Effector memory CD4-positive, alpha-beta T cell (primary cell): ENCODE data around the gene MMEL1.

Source experiments
- DNase-seq, 3 donors: peaks; one replicate each; pipeline ENCODE4 v3.0.0-alpha.2; 2020
- H3K27ac ChIP-seq: 2 replicates; pipeline ENCODE4 v1.7.0; 2013; ENCODE audit warnings: mild to moderate bottlenecking, low read length, moderate library complexity; ENCODE audit not compliant: insufficient read depth, poor library complexity, severe bottlenecking
- H3K27me3 ChIP-seq: replicated peaks from 2 replicates; pipeline ENCODE4 v1.7.0; 2013; ENCODE audit warnings: mild to moderate bottlenecking, low read length; ENCODE audit not compliant: insufficient read depth, control insufficient read depth, poor library complexity, severe bottlenecking
- H3K36me3 ChIP-seq: 2 replicates; pipeline ENCODE4 v1.7.0; 2013; ENCODE audit warnings: mild to moderate bottlenecking, low read length, moderate library complexity; ENCODE audit not compliant: control insufficient read depth, insufficient read depth
- H3K4me1 ChIP-seq: 2 replicates; pipeline ENCODE4 v1.7.0; 2013; ENCODE audit warnings: low read length, mild to moderate bottlenecking; ENCODE audit not compliant: control insufficient read depth, insufficient read depth, poor library complexity, severe bottlenecking
- H3K4me3 ChIP-seq: 2 replicates; pipeline ENCODE4 v1.7.0; 2013; ENCODE audit warnings: low read length, low read depth, mild to moderate bottlenecking; ENCODE audit not compliant: insufficient read depth, poor library complexity, severe bottlenecking
- H3K9me3 ChIP-seq: 2 replicates; pipeline ENCODE4 v1.7.0; 2013; ENCODE audit warnings: mild to moderate bottlenecking, low read length, moderate library complexity; ENCODE audit not compliant: control insufficient read depth

MMEL1 gene

DNA sequence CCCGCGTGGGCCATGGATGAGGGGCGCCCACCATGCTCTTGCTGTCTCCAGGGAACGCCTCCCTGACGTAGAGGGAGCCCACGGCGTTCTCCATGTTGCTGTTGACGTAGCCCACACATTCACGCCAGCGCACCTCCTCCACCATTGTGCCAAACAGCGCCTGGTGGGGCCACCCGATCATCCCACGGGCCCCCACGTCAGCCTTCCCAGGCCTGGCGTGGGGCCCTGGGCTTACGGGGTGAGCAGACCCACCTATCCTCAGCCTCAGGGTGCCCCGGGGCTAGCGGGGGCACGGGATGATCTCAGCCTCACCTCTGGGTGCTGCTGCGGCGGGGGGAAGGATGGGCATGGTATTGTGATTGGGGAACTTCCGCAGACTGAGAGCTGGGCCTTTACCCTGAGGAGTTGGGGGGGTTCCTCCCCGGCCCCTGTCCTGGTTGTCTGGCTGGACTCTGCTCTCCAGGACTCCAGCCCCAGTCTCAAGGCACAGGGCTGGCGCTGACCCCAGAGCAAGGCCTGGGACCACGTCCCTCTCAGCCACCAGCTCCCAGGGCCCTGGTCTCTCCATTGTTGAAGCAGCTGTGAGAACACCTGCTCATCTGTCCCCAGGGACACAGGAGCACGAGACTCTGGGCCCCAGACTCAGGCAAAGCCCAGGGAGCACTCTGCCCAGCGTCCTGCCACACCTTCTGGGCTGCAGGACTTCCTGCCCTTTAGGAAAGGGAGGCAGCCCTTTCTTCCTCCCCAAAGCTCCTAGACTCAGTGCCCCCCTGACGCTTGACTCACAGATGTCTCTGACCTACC lies 36.1 kb downstream of the MMEL1 start:
- Histone ChIP-seq H3K4me1 (no peaks in the 10 kb centered on the region), H3K27me3 (no peaks in the 10 kb centered on the region), H3K27ac (no peak overlapping the region), H3K9me3 (no peaks in the 10 kb centered on the region), H3K4me3 (no peak overlapping the region), H3K36me3 (no peaks in the 10 kb centered on the region)
- no peak for DNase-seq

DNA sequence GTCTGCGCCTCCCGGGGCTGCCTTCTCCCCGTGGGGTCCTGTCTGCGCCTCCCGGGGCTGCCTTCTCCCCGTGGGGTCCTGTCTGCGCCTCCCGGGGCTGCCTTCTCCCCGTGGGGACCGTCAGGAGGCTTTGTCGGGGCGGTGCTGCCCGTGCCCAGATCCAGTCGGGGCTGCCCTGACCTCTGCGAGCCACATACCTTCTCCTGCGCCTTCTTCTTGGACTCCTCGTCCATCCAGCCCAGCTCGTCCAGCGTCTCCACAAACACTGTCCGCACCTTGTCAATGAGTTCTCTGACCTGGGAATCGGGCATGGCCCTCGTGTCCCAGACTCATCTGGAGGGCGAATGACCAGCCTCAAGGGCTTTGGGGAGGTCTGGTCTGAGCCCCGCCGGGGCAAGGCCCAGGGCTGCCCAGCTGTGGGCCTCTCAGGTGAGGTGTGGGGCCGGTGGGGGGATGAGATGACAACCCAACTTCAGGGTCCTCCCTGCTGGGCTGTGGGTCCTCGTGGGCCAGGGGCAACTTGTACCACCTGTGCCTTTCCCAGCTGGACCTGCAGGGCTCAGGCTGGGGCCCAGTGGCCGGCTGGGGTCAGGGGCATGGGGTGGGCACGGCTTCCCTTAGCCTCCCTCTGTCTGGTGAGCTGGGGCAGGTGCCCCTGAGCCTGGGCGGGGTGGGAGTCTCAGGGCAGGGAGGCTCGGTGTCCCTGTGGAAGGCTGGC lies 36.8 kb downstream of the MMEL1 start:
- H3K27ac ChIP-seq: no peak overlapping the region
- H3K4me3 ChIP-seq: no peak overlapping the region
- no peaks in the 10 kb centered on the region for H3K36me3 ChIP-seq
- no peaks in the 10 kb centered on the region for H3K9me3 ChIP-seq
- DNase-seq: no peak
- no peaks in the 10 kb centered on the region for H3K4me1 ChIP-seq
- no peaks in the 10 kb centered on the region for H3K27me3 ChIP-seq

DNA sequence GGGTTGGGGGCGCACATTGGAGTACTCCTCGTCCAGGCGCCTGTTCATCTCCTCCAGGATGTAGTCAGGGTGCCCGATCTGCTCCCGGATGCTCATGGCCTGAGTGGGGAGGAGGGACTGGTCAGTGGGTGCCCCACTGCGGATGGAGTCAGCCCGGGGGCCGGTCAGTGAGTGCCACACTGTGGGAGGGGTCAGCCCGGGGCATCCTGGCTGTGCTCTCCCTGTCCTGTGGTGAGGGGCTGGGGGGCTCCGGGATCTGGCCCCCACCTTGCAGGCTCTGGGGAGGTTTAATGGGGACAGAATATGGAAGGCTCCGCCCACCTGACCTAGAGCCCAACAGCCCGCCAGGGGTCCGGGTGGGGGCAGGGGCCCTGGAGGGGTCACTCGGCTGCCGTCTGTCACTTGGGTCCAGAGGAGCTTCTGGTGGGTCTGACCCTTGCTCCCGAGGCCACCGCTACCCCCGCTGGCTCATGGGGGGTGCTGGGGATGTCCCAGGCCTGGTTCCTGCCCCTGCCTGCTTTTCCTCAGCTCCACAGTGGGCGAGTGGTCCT lies 37.5 kb downstream of the MMEL1 start:
- no peak overlapping the region for H3K4me3 ChIP-seq
- no peaks in the 10 kb centered on the region for H3K36me3 ChIP-seq
- H3K27me3 ChIP-seq: no peaks in the 10 kb centered on the region
- no peak overlapping the region for H3K27ac ChIP-seq
- no peaks in the 10 kb centered on the region for H3K9me3 ChIP-seq
- DNase-seq: no peak
- no peaks in the 10 kb centered on the region for H3K4me1 ChIP-seq

GRCh38 chr1:2594641-2595131 lies 38.1 kb downstream of the MMEL1 start:
- Histone ChIP-seq H3K36me3 (no peaks in the 10 kb centered on the region), H3K27ac (no peak overlapping the region), H3K4me1 (no peaks in the 10 kb centered on the region), H3K4me3 (no peak overlapping the region), H3K9me3 (no peaks in the 10 kb centered on the region), H3K27me3 (no peaks in the 10 kb centered on the region)
- no peak for DNase-seq

DNA sequence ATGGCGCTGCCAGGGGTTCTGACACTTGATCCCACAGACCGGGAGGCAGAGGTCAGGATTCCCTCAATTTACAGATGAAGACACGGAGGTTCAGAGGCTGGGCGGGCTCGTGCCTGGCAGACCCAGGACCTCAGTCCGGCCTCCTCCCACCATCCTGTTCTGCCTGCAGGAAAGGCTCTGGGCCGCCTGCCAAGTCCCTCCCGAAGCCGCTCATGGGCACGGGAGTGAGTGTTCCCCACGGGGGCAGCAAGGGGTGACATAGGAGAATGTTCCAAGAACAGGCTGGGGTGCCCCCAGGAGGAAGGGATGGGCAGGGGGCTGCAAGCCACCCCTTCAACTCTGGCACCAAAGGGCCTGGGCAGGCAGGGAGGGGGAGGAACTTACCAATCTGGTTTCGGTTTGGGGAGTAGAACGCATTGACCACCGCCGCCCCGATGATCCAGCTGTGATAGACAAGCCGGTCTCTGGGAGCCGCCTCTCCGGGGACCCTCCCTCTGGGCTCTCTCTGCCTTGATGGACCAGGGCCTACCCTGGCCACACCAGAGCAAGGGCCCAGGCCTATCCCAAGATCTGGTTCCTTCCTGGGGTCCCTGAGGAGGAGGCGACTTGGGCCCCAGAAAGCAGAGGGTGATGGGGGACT lies 38.7 kb downstream of the MMEL1 start:
- no peak overlapping the region for H3K4me3 ChIP-seq
- H3K36me3 ChIP-seq: no peaks in the 10 kb centered on the region

DNA sequence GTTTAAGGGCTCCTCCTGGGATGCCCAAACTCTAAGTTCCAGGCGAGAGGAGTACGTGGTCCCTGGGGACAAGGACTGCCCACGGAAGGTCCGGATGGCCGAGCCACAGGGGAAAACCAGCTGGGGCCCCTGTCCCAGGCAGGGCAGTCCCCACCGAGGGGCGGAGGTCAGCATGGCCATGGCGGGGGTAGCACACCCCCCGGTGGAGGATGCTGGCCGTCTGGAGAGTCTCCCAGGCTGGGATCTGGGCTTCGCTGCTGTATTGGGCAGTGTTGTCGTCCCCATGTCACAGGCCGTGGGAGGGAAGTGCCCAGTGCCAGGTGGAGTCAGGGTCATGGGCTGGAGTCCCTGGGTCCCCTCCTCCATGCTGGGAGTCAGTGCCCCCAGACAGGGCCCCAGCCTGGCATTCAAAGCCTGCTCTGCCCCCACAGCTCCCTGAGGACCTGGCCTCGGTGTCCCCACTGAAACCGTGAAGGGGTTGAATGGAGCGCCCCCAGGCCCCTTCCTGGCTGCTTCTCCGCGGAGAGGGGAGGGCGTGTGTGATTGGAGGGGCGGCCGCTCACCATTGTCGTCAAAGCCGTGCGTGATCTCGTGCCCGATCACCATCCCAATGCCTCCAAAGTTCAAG lies 39.5 kb downstream of the MMEL1 start:
- no peaks in the 10 kb centered on the region for H3K9me3 ChIP-seq
- H3K27ac ChIP-seq: no peak overlapping the region
- no peak overlapping the region for H3K4me3 ChIP-seq
- no peaks in the 10 kb centered on the region for H3K4me1 ChIP-seq
- no peaks in the 10 kb centered on the region for H3K36me3 ChIP-seq
- no peak for DNase-seq
- H3K27me3 ChIP-seq: no peaks in the 10 kb centered on the region

More for the DNA sequence above, 38.7 kb downstream of the MMEL1 start:
- no peaks in the 10 kb centered on the region for H3K9me3 ChIP-seq
- DNase-seq: no peak
- H3K27me3 ChIP-seq: no peaks in the 10 kb centered on the region
- H3K27ac ChIP-seq: no peak overlapping the region
- no peaks in the 10 kb centered on the region for H3K4me1 ChIP-seq

- no peaks in the 10 kb centered on the region for H3K36me3 ChIP-seq
- no peaks in the 10 kb centered on the region for H3K9me3 ChIP-seq
- H3K27ac ChIP-seq: no peak overlapping the region
- no peak for DNase-seq
- no peak overlapping the region for H3K4me3 ChIP-seq
- H3K27me3 ChIP-seq: no peaks in the 10 kb centered on the region
- H3K4me1 ChIP-seq: peaks cover 4% of the 10 kb centered on the region
Measured at GRCh38 chr1:2592672-2593071, 40.1 kb downstream of the MMEL1 start.

GRCh38 chr1:2591581-2592261 lies 41.1 kb downstream of the MMEL1 start:
- Histone ChIP-seq H3K27me3 (no peaks in the 10 kb centered on the region), H3K4me1 (peaks cover 9% of the 10 kb centered on the region)
- no peak for DNase-seq

DNA sequence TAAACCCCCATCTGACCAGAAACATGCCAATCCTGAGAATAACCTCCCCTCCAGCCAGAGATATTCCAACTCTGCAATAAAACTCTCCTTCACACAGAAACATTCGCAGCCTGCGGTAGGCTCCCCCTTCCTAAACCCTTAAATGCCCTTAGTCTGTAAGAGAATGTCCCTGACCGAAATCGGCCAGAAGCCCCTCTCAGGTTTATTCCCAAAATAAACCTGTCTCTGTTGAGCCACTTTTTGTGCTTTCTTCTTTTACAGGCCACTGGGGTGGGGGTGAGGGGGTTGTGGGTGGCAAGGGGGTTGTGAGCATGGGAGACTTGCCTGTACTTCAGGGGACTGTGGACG lies 41.6 kb downstream of the MMEL1 start:
- no peaks in the 10 kb centered on the region for H3K27me3 ChIP-seq
- no peaks in the 10 kb centered on the region for H3K36me3 ChIP-seq
- DNase-seq: no peak
- peaks cover 11% of the 10 kb centered on the region for H3K4me1 ChIP-seq
- H3K9me3 ChIP-seq: no peaks in the 10 kb centered on the region
- H3K27ac ChIP-seq: no peak overlapping the region
- H3K4me3 ChIP-seq: no peak overlapping the region

More at GRCh38 chr1:2591581-2592261, 41.1 kb downstream of the MMEL1 start:
- Histone ChIP-seq H3K9me3 (no peaks in the 10 kb centered on the region), H3K27ac (no peak overlapping the region), H3K4me3 (no peak overlapping the region), H3K36me3 (no peaks in the 10 kb centered on the region)
